Measurements from ENCODE around the gene GADL1.

Gene GADL1

GRCh38 chr3:30790150-30790549 is 104.3 kb downstream of the GADL1 start:
- TF ChIP-seq REST (IDR thresholded peaks at IDR 0.05; ENCODE audit: insufficient read depth in 1 of 2, low read depth in 2 of 2, low read length in 2 of 2) (no peak), TAF1 (IDR thresholded peaks at IDR 0.05; ENCODE audit: borderline replicate concordance, insufficient read depth, low read length) (no peak), POLR2AphosphoS5 (IDR thresholded peaks at IDR 0.05; ENCODE audit: low read depth, low read length) (no peak), SIN3A (IDR thresholded peaks at IDR 0.05; ENCODE audit: borderline replicate concordance, insufficient read depth, low read length) (no peak), FOXP2 (optimal IDR thresholded peaks at IDR 0.05; ENCODE audit: borderline replicate concordance, extremely low read depth, extremely low read length, insufficient read depth) (no peak)

- TF ChIP-seq POLR2AphosphoS5 (IDR thresholded peaks at IDR 0.05; ENCODE audit: low read depth, low read length) (no peak), FOXP2 (optimal IDR thresholded peaks at IDR 0.05; ENCODE audit: borderline replicate concordance, extremely low read depth, extremely low read length, insufficient read depth) (no peak), TAF1 (IDR thresholded peaks at IDR 0.05; ENCODE audit: borderline replicate concordance, insufficient read depth, low read length) (no peak), REST (IDR thresholded peaks at IDR 0.05; ENCODE audit: insufficient read depth in 1 of 2, low read depth in 2 of 2, low read length in 2 of 2) (no peak), SIN3A (IDR thresholded peaks at IDR 0.05; ENCODE audit: borderline replicate concordance, insufficient read depth, low read length) (no peak)
Observed at GRCh38 chr3:30786365-30786764, 108.1 kb downstream of the GADL1 start.

- TF ChIP-seq FOXP2 (optimal IDR thresholded peaks at IDR 0.05; ENCODE audit: borderline replicate concordance, extremely low read depth, extremely low read length, insufficient read depth) (no peak), POLR2AphosphoS5 (IDR thresholded peaks at IDR 0.05; ENCODE audit: low read depth, low read length) (no peak), REST (IDR thresholded peaks at IDR 0.05; ENCODE audit: insufficient read depth in 1 of 2, low read depth in 2 of 2, low read length in 2 of 2) (no peak), TAF1 (IDR thresholded peaks at IDR 0.05; ENCODE audit: borderline replicate concordance, insufficient read depth, low read length) (no peak), SIN3A (IDR thresholded peaks at IDR 0.05; ENCODE audit: borderline replicate concordance, insufficient read depth, low read length) (no peak)
Observed at GRCh38 chr3:30779686-30780287, 114.7 kb downstream of the GADL1 start.

GRCh38 chr3:30778933-30779332 is 115.5 kb downstream of the GADL1 start:
- TF ChIP-seq REST (IDR thresholded peaks at IDR 0.05; ENCODE audit: insufficient read depth in 1 of 2, low read depth in 2 of 2, low read length in 2 of 2) (no peak), TAF1 (IDR thresholded peaks at IDR 0.05; ENCODE audit: borderline replicate concordance, insufficient read depth, low read length) (no peak), POLR2AphosphoS5 (IDR thresholded peaks at IDR 0.05; ENCODE audit: low read depth, low read length) (no peak), SIN3A (IDR thresholded peaks at IDR 0.05; ENCODE audit: borderline replicate concordance, insufficient read depth, low read length) (no peak), FOXP2 (optimal IDR thresholded peaks at IDR 0.05; ENCODE audit: borderline replicate concordance, extremely low read depth, extremely low read length, insufficient read depth) (no peak)

Data from PFSK-1 (cell line).